Measurements from ENCODE around the gene ATP8B4.

Gene ATP8B4

GRCh38 chr15:49843725-49844124 is 275.3 kb downstream of the ATP8B4 start:
- DNase-seq: no peak

- DNase-seq: no peak
These were observed 276.9 kb downstream of the ATP8B4 start for GRCh38 chr15:49842031-49842730.

GRCh38 chr15:49832511-49832910 is 286.5 kb downstream of the ATP8B4 start:
- no peak for DNase-seq

GRCh38 chr15:49831206-49831965 is 287.6 kb downstream of the ATP8B4 start:
- DNase-seq: no peak

- DNase-seq: no peak
These were observed 288.6 kb downstream of the ATP8B4 start for GRCh38 chr15:49830391-49830790.

DNA sequence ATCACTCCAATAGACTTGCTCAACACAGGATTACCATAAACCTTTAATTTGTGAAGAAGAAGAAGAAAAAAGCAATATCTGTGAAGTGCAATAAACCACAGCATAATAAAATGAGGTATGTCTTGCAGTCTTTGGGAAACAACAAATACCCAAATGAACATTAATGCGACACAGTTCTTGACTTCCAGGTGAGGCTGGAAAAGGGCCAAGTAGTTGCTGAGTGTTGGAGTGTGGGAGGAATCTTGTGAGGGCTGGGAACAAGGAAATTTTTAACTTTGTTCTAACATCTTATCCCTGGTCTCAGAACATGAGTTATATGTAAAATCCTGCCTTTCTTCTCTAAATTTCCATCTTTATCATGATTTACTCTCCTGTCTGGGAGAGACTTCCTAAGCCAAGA is 291.7 kb downstream of the ATP8B4 start:
- no peak for DNase-seq

GRCh38 chr15:49826640-49827234 is 292.3 kb downstream of the ATP8B4 start:
- DNase-seq: no peak

DNA sequence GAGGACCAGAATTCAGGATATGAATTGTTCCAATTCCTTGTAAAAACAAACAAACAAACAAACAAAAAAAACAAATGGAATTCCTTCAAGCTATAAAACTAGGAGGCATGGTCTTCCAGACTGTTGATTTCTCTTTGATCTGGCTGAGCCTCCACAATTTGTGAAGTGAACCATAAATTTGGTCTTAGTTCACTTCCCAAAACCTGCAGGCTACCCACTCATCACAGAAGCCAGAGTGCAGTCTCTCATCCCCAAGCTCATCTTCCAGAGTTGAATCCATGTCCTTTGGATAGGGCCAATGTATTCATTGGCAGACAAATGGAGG is 294.3 kb downstream of the ATP8B4 start:
- no peak for DNase-seq

DNA sequence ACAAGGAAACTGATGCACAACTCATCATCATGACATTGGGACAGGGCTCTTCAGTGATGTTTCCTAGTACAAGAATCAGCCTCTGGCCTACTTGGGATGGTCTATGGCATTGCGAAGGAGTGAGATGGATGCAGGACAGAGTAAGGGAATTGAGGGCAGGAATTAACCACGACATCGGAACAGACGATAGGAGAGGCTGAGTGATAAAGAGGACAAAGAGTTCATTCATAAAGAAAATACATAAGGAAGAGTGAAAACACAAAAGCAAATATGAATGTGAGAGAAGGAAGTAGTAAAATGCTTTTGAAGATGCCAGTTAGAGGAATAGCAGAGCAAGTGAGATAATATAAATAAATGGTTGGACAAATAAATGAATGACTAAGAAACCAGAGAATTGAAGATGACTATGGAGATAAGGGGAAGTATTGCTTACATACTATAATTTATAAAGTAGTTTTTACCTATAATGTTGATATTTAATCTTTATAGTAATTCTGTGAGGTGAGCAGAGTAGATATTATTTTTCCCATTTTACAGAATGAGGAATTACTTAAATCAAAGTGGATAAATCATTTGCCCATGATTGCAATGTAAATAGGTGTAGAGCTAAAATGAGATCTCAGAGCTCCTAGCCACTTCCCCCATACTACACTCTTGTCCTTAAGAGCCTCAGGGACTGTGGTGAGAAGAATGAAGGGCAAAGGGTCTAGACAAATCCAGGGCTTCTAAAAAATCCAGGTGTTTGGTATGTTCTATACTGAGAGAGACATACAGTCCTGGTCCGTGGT is 294.9 kb downstream of the ATP8B4 start:
- no peak for DNase-seq

DNA sequence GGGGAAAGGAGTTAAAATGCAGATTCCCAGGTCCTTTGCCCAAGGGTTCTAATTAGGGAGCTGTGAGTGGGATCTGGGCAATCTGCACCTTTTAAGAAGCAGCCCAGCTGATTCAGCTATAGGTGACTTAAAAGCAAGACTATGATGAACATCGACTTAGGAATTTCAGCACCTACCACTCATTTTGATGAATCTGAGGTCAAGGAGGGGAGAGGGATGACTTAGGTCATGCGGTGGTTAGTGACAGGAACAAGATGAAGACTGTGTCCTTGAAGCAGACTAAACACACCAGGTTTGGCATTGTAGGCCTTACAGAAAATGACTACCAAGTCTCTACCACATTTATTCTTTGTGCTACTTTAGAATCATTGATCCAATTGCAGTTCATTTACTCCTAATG is 301.9 kb downstream of the ATP8B4 start:
- DNase-seq: no peak

- DNase-seq: no peak
These were observed 303.1 kb downstream of the ATP8B4 start for GRCh38 chr15:49815950-49816349.

GRCh38 chr15:49815526-49815925 is 303.5 kb downstream of the ATP8B4 start:
- DNase-seq: no peak

DNA sequence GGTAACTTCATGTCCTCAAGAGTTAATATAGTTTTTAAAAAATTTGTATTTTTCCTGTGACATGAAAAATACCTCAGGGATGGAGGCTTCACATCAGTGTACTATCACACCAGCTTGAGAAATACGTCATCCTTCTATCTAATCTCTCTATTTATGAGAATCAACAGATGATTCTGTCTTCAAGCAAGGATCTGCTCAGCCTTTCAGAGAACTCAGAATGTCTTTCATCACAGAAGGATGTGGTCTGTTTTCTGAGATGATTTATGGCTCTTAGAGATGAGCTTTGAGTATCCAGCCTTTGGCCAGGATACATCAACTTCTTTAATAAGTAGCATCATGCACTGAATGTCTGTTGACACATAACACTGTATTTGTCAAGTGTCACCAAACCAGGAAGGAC is 304.3 kb downstream of the ATP8B4 start:
- no peak for DNase-seq

DNA sequence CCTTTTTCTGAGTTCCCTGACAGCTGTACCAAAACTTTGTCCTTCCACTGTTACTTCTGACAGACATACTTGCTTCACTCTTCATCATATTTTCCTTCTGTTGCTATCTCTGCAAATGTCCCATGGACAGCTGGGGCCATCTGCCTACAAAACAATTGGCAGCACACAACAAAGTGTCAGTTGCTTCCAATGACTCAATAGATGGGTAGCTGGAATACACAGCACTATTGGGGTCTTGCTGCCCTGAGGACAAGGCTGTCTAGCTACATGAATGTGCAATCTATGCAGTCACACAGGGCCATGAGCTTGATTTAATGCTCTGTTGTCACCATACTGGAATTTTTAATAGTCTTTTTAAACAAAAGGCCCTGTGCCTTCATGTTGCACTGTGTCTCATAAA is 305.4 kb downstream of the ATP8B4 start:
- no peak for DNase-seq

- DNase-seq: no peak
These were observed 308.3 kb downstream of the ATP8B4 start for GRCh38 chr15:49810720-49811119.

GRCh38 chr15:49809894-49810609 is 309.0 kb downstream of the ATP8B4 start:
- no peak for DNase-seq

GRCh38 chr15:49808341-49808740 is 310.7 kb downstream of the ATP8B4 start:
- DNase-seq: no peak
